Measurements from ENCODE around the gene CDH4. TPM values are rescaled to one million over a fixed set of nuclear protein-coding genes. Genes with fewer than 3 reads are reported as not detected.

CDH4 gene
- total and polyA plus RNA-seq, 2 of the 4 experiments (the other 2 are of a cell fraction): 1.6 to 3.5 TPM

DNA sequence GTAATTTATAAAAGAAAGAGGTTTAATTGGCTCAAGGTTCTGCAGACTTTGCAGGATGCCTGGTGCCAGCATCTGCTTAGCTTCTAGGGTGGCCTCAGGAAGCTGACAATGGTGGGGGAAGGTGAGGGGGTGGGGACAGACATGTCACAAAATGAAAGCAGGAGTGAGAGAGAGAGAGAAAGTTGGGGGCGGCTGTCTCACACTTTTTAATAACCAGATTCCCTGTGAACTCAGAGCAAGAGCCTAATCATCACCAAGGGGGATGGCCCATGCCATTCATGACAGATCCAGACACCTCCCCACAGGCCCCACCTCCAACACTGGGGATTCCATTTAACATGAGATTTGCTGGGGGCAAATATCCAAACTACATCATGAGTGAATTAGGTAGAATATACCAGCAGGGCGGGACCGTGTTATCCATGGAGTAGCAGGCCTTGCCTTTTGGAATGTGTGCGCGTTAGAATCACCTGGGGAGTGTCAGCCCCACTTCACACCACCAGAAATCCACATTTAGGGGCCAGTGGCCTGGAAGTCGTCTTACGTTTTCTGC lies 258.8 kb downstream of the CDH4 start:
- no TSS peak for BruUV-seq (replicated peaks)
- WGBS, 2 experiments (ENCODE audit: extremely low coverage in 2 of 2, insufficient read length in 1 of 2): 80% methylated on average over 1 of the region's 7 CpGs; no CpG with 5 or more reads in 1 of the 2 experiments

More for the DNA sequence above, 258.8 kb downstream of the CDH4 start:
- Histone ChIP-seq H2AFZ (replicated peaks; ENCODE audit: low read length, poor library complexity) (no peak overlapping the region), H4K8ac (ENCODE audit: low read depth in 2 of 2, low read length in 2 of 2) (no peak overlapping the region), H3K18ac (ENCODE audit: low read depth, low read length) (no peak overlapping the region), H3K9me3 (ENCODE audit: control insufficient read depth, insufficient read depth, low read length) (no peaks in the 10 kb centered on the region; the same call in 1 of the 2 replicates), H2BK20ac (ENCODE audit: low read depth, low read length) (no peak overlapping the region), H2BK120ac (ENCODE audit: low read depth, low read length) (no peak overlapping the region), H3K9ac (ENCODE audit: low read depth, low read length) (no peak overlapping the region), H2AK9ac (replicated peaks; ENCODE audit: low read depth, low read length, poor library complexity) (no peak overlapping the region), H3K23ac (ENCODE audit: low read depth, low read length) (no peak overlapping the region), H2AK5ac (ENCODE audit: low read depth, low read length) (no peak overlapping the region), H2BK15ac (ENCODE audit: low read depth, low read length) (no peak overlapping the region), H3K27ac (ENCODE audit: insufficient read depth, low read length) (no peak overlapping the region), H3K4ac (ENCODE audit: low read depth, low read length) (no peak overlapping the region), H3K79me1 (ENCODE audit: low read depth in 1 of 2, low read length in 2 of 2) (no peaks in the 10 kb centered on the region), H3K4me2 (ENCODE audit: low read depth, low read length) (no peak overlapping the region), H4K20me1 (ENCODE audit: insufficient read depth, low read length) (no peaks in the 10 kb centered on the region), H3K9me1 (ENCODE audit: insufficient read depth, low read length) (no peaks in the 10 kb centered on the region), H2BK5ac (ENCODE audit: low read depth, low read length, poor library complexity, severe bottlenecking) (no peak overlapping the region), H3K27me3 (ENCODE audit: control insufficient read depth, insufficient read depth, low read length) (no peaks in the 10 kb centered on the region), H3K36me3 (ENCODE audit: control insufficient read depth, insufficient read depth, low read length) (no peaks in the 10 kb centered on the region), H3K14ac (replicated peaks; ENCODE audit: low read depth, low read length) (no peak overlapping the region), H3K4me1 (ENCODE audit: control insufficient read depth, insufficient read depth, low read length) (no peaks in the 10 kb centered on the region), H4K5ac (ENCODE audit: low read depth, low read length) (no peak overlapping the region), H4K91ac (ENCODE audit: insufficient read depth, low read depth, low read length) (no peak overlapping the region), H3K56ac (ENCODE audit: extremely low read depth, insufficient read depth, low read length) (no peak overlapping the region), H3K4me3 (ENCODE audit: insufficient read depth, low read depth, low read length) (no peak overlapping the region)
- ChIA-PET POLR2A (ENCODE audit: unreplicated experiment) (no interaction called here), CTCF (no interaction called here)
- intact Hi-C loops (cut with micrococcal nuclease) (no loop called here), in situ Hi-C loops (cut with MboI; ENCODE audit: low sequenced_read_pairs) (no loop called here), dilution Hi-C loops (cut with HindIII; ENCODE audit: low sequenced_read_pairs, unreplicated experiment) (no loop called here)
- ATAC-seq (ENCODE audit: low read depth) (no peak), DNase-seq (no peak)
- no peak for TF ChIP-seq RCOR1 (IDR thresholded peaks at IDR 0.05; ENCODE audit: insufficient replicate concordance, low read length)
- TF ChIP-seq MAZ (IDR thresholded peaks at IDR 0.05; ENCODE audit: borderline replicate concordance, low read depth, low read length): no peak
- TF ChIP-seq MAFK (IDR thresholded peaks at IDR 0.05; ENCODE audit: low read depth, low read length): no peak
- no peak for TF ChIP-seq POLR2A (IDR thresholded peaks at IDR 0.05; ENCODE audit: low read depth, low read length)
- TF ChIP-seq RAD21 (IDR thresholded peaks at IDR 0.05; ENCODE audit: low read length): no peak
- no peak for TF ChIP-seq BHLHE40 (IDR thresholded peaks at IDR 0.05; ENCODE audit: low read depth, low read length)
- TF ChIP-seq RFX5 (IDR thresholded peaks at IDR 0.05; ENCODE audit: low read depth, low read length): no peak
- no peak for TF ChIP-seq NFE2L2 (IDR thresholded peaks at IDR 0.05; ENCODE audit: low read depth, low read length)
- no peak for TF ChIP-seq USF2 (IDR thresholded peaks at IDR 0.05; ENCODE audit: low read depth, low read length)
- TF ChIP-seq SMC3 (IDR thresholded peaks at IDR 0.05; ENCODE audit: low read depth, low read length): no peak
- TF ChIP-seq MXI1 (IDR thresholded peaks at IDR 0.05; ENCODE audit: borderline replicate concordance, low read depth, low read length): no peak
- TF ChIP-seq CEBPB (IDR thresholded peaks at IDR 0.05; ENCODE audit: low read depth, low read length): no peak

Measured in IMR-90 (cell line).